MM.1S (cell line): ENCODE measurements around the gene ARHGEF37.

ENCODE experiments used
- EZH2 ChIP-seq: fragments of 300-600 bp; sonication (generic); optimal IDR thresholded peaks from 2 replicates; pipeline ENCODE3; 2017; ENCODE audit warnings: low read depth, mild to moderate bottlenecking, antibody characterized with exemption, low read length, mixed read lengths
- EZH2phosphoT487 ChIP-seq: fragments of 300-600 bp; sonication (generic); IDR thresholded peaks from 2 replicates; pipeline ENCODE4 v1.6.1; 2018; ENCODE audit warnings: antibody characterized with exemption, low read length
- TF ChIP-seq, protein P1 (sequence below): fragments of 300-600 bp; sonication (generic); IDR thresholded peaks from 2 replicates; pipeline ENCODE4 v1.5.1; 2016; ENCODE audit warnings: antibody characterized with exemption, low read length, mixed read lengths

DNA sequence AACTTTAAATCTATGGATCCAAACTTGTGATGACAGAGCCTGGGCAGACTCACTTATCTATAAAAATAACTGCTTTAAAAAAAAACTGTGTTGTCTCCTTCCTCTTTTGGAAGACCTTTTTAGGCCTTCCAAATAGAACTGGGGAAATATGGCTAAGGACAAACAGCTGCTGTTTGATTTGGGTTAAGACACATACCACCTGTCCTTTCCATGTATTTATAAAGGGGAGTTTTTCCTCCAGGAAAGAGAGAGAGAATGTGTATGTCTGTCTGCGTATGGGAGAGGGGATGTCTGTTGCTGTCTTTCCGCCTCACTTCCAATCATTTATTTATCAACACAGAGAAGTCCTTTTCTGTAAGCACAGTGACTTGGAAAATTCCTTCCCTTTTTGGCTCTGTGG lies 2.8 kb downstream of the ARHGEF37 start:
- TF ChIP-seq, protein P1, sequence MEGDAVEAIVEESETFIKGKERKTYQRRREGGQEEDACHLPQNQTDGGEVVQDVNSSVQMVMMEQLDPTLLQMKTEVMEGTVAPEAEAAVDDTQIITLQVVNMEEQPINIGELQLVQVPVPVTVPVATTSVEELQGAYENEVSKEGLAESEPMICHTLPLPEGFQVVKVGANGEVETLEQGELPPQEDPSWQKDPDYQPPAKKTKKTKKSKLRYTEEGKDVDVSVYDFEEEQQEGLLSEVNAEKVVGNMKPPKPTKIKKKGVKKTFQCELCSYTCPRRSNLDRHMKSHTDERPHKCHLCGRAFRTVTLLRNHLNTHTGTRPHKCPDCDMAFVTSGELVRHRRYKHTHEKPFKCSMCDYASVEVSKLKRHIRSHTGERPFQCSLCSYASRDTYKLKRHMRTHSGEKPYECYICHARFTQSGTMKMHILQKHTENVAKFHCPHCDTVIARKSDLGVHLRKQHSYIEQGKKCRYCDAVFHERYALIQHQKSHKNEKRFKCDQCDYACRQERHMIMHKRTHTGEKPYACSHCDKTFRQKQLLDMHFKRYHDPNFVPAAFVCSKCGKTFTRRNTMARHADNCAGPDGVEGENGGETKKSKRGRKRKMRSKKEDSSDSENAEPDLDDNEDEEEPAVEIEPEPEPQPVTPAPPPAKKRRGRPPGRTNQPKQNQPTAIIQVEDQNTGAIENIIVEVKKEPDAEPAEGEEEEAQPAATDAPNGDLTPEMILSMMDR = no peak
- TF ChIP-seq EZH2phosphoT487 = no peak
- TF ChIP-seq EZH2 = no peak
